Urinary bladder (tissue), 4 donors: ENCODE data around the gene AIP. TPM values are rescaled to one million over a fixed set of nuclear protein-coding genes. Genes with fewer than 3 reads are reported as not detected.
"Not testable (repeated sequence)": the region's sequence is repeated elsewhere in the genome, so short reads cannot be mapped to it uniquely, and the experiment has no call there.

Experiments used
- DNase-seq: peaks from one replicate; pipeline ENCODE4 v3.0.0-alpha.2; 2015; ENCODE audit errors: extremely low spot score
- H3K27ac ChIP-seq: one replicate; pipeline ENCODE4 v1.5.1; 2013; ENCODE audit warnings: low read depth, mild to moderate bottlenecking, moderate library complexity
- H3K36me3 ChIP-seq: one replicate; pipeline ENCODE4 v1.6.1; 2013; ENCODE audit warnings: mild to moderate bottlenecking, moderate library complexity; ENCODE audit not compliant: insufficient read depth
- H3K4me1 ChIP-seq: one replicate; pipeline ENCODE4 v1.6.1; 2013; ENCODE audit warnings: mild to moderate bottlenecking, moderate library complexity; ENCODE audit not compliant: insufficient read depth
- H3K4me3 ChIP-seq: one replicate; pipeline ENCODE4 v1.5.1; 2013; ENCODE audit warnings: low read depth, low read length
- WGBS: extraction: QIAGEN DNeasy Blood & Tissue Kit; methylation state at CpG from one replicate; pipeline ENCODE4 v1.1.7; 2013; 5-methylcytosine and 5-hydroxymethylcytosine counted together
- polyA plus RNA-seq: library from polyadenylated mRNA; stranded (reverse); fragments of 200-250 nt; gene quantifications from one replicate; pipeline ENCODE4 v1.2.3, GENCODE V29; 2013
- total RNA-seq: library from RNA; depleted of rRNA; stranded (reverse); fragments of >200 nt; gene quantifications from one replicate; pipeline ENCODE4 v1.2.3, GENCODE V29; 2014
- donor health status: healthy with polysubstance abuse.
- donor health status: healthy.

The AIP gene
- total and polyA plus RNA-seq, 2 donors = 42.9 to 135 TPM

- Histone ChIP-seq H3K36me3 (no peaks in the 10 kb centered on the region), H3K4me3 (peak within 1 kb of the TSS; percentile 94), H3K4me1 (peaks cover 5% of the 10 kb centered on the region), H3K27ac (peak within 1 kb of the TSS; percentile 89)
- DNase-seq = peak; percentile 62
- under 1% methylated on average over 76 of the region's 76 CpGs for WGBS
Observed at GRCh38 chr11:67468759-67469507, 13.9 kb upstream of the AIP start, which contains the start of gene TMEM134. Gene TMEM134 (minus strand): TSS chr11:67469251. CDS start chr11:67469192, 59 bp downstream.

- 8% methylated on average over 9 of the region's 9 CpGs for WGBS
- peaks cover 5% of the 10 kb centered on the region for H3K4me1 ChIP-seq
- no peaks in the 10 kb centered on the region for H3K36me3 ChIP-seq
- peak overlapping the region; percentile 87 for H3K27ac ChIP-seq
- peak overlapping the region; percentile 94 for H3K4me3 ChIP-seq
- DNase-seq = no peak
Observed at GRCh38 chr11:67469508-67469811, 13.4 kb upstream of the AIP start.

- no peak for DNase-seq
- H3K4me3 ChIP-seq = no peak overlapping the region
- no peaks in the 10 kb centered on the region for H3K36me3 ChIP-seq
- H3K27ac ChIP-seq = no peak overlapping the region
- peaks cover 5% of the 10 kb centered on the region for H3K4me1 ChIP-seq
- WGBS = 82% methylated on average over 8 of the region's 8 CpGs
Observed at GRCh38 chr11:67470337-67471002, 12.4 kb upstream of the AIP start.

GRCh38 chr11:67472882-67473281 is 9.9 kb upstream of the AIP start:
- H3K4me1 ChIP-seq = peaks cover 3% of the 10 kb centered on the region
- no peak overlapping the region for H3K4me3 ChIP-seq
- no peak for DNase-seq
- no peak overlapping the region for H3K27ac ChIP-seq
- no peaks in the 10 kb centered on the region for H3K36me3 ChIP-seq
- 67% methylated on average over 7 of the region's 7 CpGs for WGBS

GRCh38 chr11:67476692-67477091 is 6.1 kb upstream of the AIP start:
- not testable (repeated sequence) for DNase-seq, H3K27ac ChIP-seq, H3K4me3 ChIP-seq, H3K4me1 ChIP-seq, H3K36me3 ChIP-seq
- WGBS = 85% methylated on average over 10 of the region's 10 CpGs

- not testable (repeated sequence) for H3K4me3 ChIP-seq, H3K4me1 ChIP-seq, DNase-seq, H3K27ac ChIP-seq, H3K36me3 ChIP-seq
- 84% methylated on average over 14 of the region's 16 CpGs for WGBS
Observed at GRCh38 chr11:67477344-67478050, 5.3 kb upstream of the AIP start.

GRCh38 chr11:67482275-67482826 is 475 bp upstream of the AIP start:
- WGBS = 43% methylated on average over 19 of the region's 19 CpGs
- DNase-seq = no peak
- peak overlapping the region; percentile 65 for H3K27ac ChIP-seq
- no peaks in the 10 kb centered on the region for H3K36me3 ChIP-seq
- peak overlapping the region; percentile 32 for H3K4me3 ChIP-seq
- no peaks in the 10 kb centered on the region for H3K4me1 ChIP-seq

GRCh38 chr11:67483831-67484665 is 1.2 kb downstream of the AIP start:
- WGBS = 83% methylated on average over 16 of the region's 16 CpGs
- Histone ChIP-seq H3K4me1 (no peaks in the 10 kb centered on the region), H3K4me3 (peak overlapping the region; percentile 32), H3K36me3 (no peaks in the 10 kb centered on the region), H3K27ac (no peak overlapping the region)
- no peak for DNase-seq

GRCh38 chr11:67484847-67485311 is 2.1 kb downstream of the AIP start:
- Histone ChIP-seq H3K27ac (no peak overlapping the region), H3K36me3 (no peaks in the 10 kb centered on the region), H3K4me1 (no peaks in the 10 kb centered on the region), H3K4me3 (no peak overlapping the region)
- DNase-seq = no peak
- 70% methylated on average over 11 of the region's 11 CpGs for WGBS

GRCh38 chr11:67485873-67486361 is 3.1 kb downstream of the AIP start:
- not testable (repeated sequence) for H3K27ac ChIP-seq, H3K4me3 ChIP-seq, DNase-seq, H3K36me3 ChIP-seq, H3K4me1 ChIP-seq
- 80% methylated on average over 7 of the region's 7 CpGs for WGBS

GRCh38 chr11:67486481-67487195 is 3.8 kb downstream of the AIP start:
- 88% methylated on average over 20 of the region's 20 CpGs for WGBS
- no peak overlapping the region for H3K4me3 ChIP-seq
- no peaks in the 10 kb centered on the region for H3K4me1 ChIP-seq
- H3K36me3 ChIP-seq = no peaks in the 10 kb centered on the region
- no peak for DNase-seq
- H3K27ac ChIP-seq = no peak overlapping the region

GRCh38 chr11:67489203-67489884 is 6.5 kb downstream of the AIP start:
- H3K4me3 ChIP-seq = no peak overlapping the region
- H3K27ac ChIP-seq = no peak overlapping the region
- peaks cover 5% of the 10 kb centered on the region for H3K36me3 ChIP-seq
- DNase-seq = no peak
- whole genome bisulfite sequencing = 88% methylated on average over 25 of the region's 25 CpGs
- no peaks in the 10 kb centered on the region for H3K4me1 ChIP-seq
